K562 (cell line): ENCODE data around the gene RXFP1. TPM values are rescaled to one million over a fixed set of nuclear protein-coding genes. Genes with fewer than 3 reads are reported as not detected.

Source experiments
- ATAC-seq: fragments of 200-7000 bp; cut with Tn5 transposase; 3 replicates; pipeline ENCODE4 v1.9.1; 2020; ENCODE audit warnings: moderate library complexity
- BruUV-seq: library from RNA; stranded (reverse); fragments of 400-500 nt; replicated peaks from 2 replicates; lab custom pipeline; 2021; lab: Mats Ljungman, UMichigan
- CTCF ChIA-PET: fragments of 300-600 bp; formaldehyde crosslinking; extraction: SDS; loops from one replicate; lab custom pipeline; 2021; ENCODE audit warnings: low intra/inter-chr PET ratio; lab: Yijun Ruan, JAX
- POLR2A ChIA-PET: fragments of 300-600, 350-650 bp; sonication (Branson Sonifier 250); formaldehyde crosslinking; extraction: SDS; loops from one replicate; lab custom pipeline; 2021; ENCODE audit warnings: antibody characterized with exemption, inconsistent platforms; lab: Yijun Ruan, JAX
- DNase-seq, 4 experiments: peaks; one replicate each; pipeline versions ENCODE4 v3.0.0 to v3.0.0-alpha.2; 2011 to 2018; ENCODE audit warnings: low spot score in 3 of 4, mixed read lengths in 3 of 4; ENCODE audit errors: extremely low read depth in 1 of 4
- FAIRE-seq: peaks from 2 replicates; lab custom pipeline; 2011; peaks lifted over from hg19 to GRCh38; lab: Jason Lieb, UNC
- H2AFZ ChIP-seq: 2 replicates; pipeline ENCODE4 v1.6.0; 2011; ENCODE audit warnings: low read depth, low read length, control low read depth, inconsistent platforms
- H3K27ac ChIP-seq: fragments of 200-600 bp; 3 replicates; pipeline ENCODE4 v1.8.0; 2011; ENCODE audit warnings: low read depth, mild to moderate bottlenecking, control low read depth, inconsistent platforms, low read length, moderate library complexity, mixed read lengths; ENCODE audit errors: extremely low read depth
- H3K27me3 ChIP-seq, 2 experiments: fragments of 300-600 bp in 1 of 2; 2 replicates in 1 of 2; 3 replicates in 1 of 2; pipeline versions ENCODE4 v1.6.0 to v1.8.0; 2011; ENCODE audit warnings: inconsistent platforms in 2 of 2, low read length in 2 of 2, mild to moderate bottlenecking in 1 of 2, mixed read lengths in 1 of 2, moderate library complexity in 1 of 2; ENCODE audit not compliant: control insufficient read depth in 2 of 2, insufficient read depth in 2 of 2
- H3K36me3 ChIP-seq: fragments of 300-600 bp; 3 replicates; pipeline ENCODE4 v1.8.0; 2011; ENCODE audit warnings: mild to moderate bottlenecking, low read length, inconsistent platforms; ENCODE audit not compliant: control insufficient read depth, insufficient read depth
- H3K4me1 ChIP-seq, 2 experiments: fragments of 200-600 bp in 1 of 2; replicated peaks in 1 of 2; 2 replicates in 1 of 2; 3 replicates in 1 of 2; pipeline versions ENCODE4 v1.5.1 to v1.8.0; 2011; ENCODE audit warnings: inconsistent platforms in 2 of 2, low read length in 2 of 2, mild to moderate bottlenecking in 1 of 2, mixed read lengths in 1 of 2, moderate library complexity in 1 of 2; ENCODE audit not compliant: control insufficient read depth in 2 of 2, insufficient read depth in 2 of 2
- H3K4me2 ChIP-seq: 2 replicates; pipeline ENCODE4 v1.6.1; 2011; ENCODE audit warnings: low read length, control low read depth, inconsistent platforms, mixed read lengths; ENCODE audit not compliant: insufficient read depth
- H3K4me3 ChIP-seq: fragments of 200-600 bp; sonication (generic), shearing (Covaris generic); 2 replicates; pipeline ENCODE4 v1.5.1; 2016; ENCODE audit warnings: control low read depth, inconsistent platforms
- H3K79me2 ChIP-seq: fragments of 200-600 bp; 3 replicates; pipeline ENCODE4 v1.8.0; 2011; ENCODE audit warnings: low read length, inconsistent platforms; ENCODE audit not compliant: control insufficient read depth, insufficient read depth
- H3K9ac ChIP-seq, 2 experiments: 2 replicates each; pipeline versions ENCODE4 v1.6.0 to v1.6.1; 2011; ENCODE audit warnings: low read depth in 2 of 2, low read length in 2 of 2, control low read depth in 1 of 2, inconsistent platforms in 1 of 2, mild to moderate bottlenecking in 1 of 2, mixed read lengths in 1 of 2; ENCODE audit not compliant: insufficient read depth in 1 of 2
- H3K9me1 ChIP-seq: one replicate; pipeline ENCODE4 v1.6.0; 2011; ENCODE audit warnings: inconsistent platforms, mild to moderate bottlenecking, low read length, moderate library complexity; ENCODE audit not compliant: control insufficient read depth, insufficient read depth
- H3K9me3 ChIP-seq: replicated peaks from 2 replicates; pipeline ENCODE4 v1.5.1; 2011; ENCODE audit warnings: low read depth, low read length, inconsistent platforms; ENCODE audit not compliant: control insufficient read depth, insufficient read depth
- H4K20me1 ChIP-seq: replicated peaks from 2 replicates; pipeline ENCODE4 v1.6.1; 2011; ENCODE audit warnings: low read length, inconsistent platforms, mixed read lengths; ENCODE audit not compliant: control insufficient read depth, insufficient read depth
- CCNT2 ChIP-seq: IDR thresholded peaks from 2 replicates; pipeline ENCODE4 v1.6.1; 2011; ENCODE audit warnings: borderline replicate concordance, low read depth, mild to moderate bottlenecking, moderate library complexity, mixed read lengths, low read length; ENCODE audit not compliant: insufficient read length; ENCODE audit errors: extremely low read depth
- COPS2 ChIP-seq: fragments of 450-650 bp; conservative IDR thresholded peaks from 2 replicates; pipeline ENCODE4 v1.6.1; 2016; ENCODE audit warnings: mild to moderate bottlenecking, moderate library complexity
- E2F8 ChIP-seq: fragments of 450-650 bp; IDR thresholded peaks from 2 replicates; pipeline ENCODE4 v1.7.1; 2018; ENCODE audit warnings: mild to moderate bottlenecking, low read depth; ENCODE audit not compliant: partially characterized antibody
- FOXK2 ChIP-seq, 2 experiments: fragments of 450-650 bp; IDR thresholded peaks in 1 of 2; conservative IDR thresholded peaks in 1 of 2; 2 replicates each; pipeline ENCODE4 v1.6.1; 2016; ENCODE audit warnings: low read depth in 2 of 2, mild to moderate bottlenecking in 1 of 2
- GABPB1 ChIP-seq: sonication (generic); formaldehyde crosslinking; IDR thresholded peaks from 2 replicates; pipeline ENCODE4 v1.8.0; 2022; ENCODE audit warnings: mild to moderate bottlenecking, missing genetic modification reagents
- IRF1 ChIP-seq: sonication (generic); formaldehyde crosslinking; IDR thresholded peaks from 2 replicates; pipeline ENCODE4 v1.8.0; 2022; ENCODE audit warnings: missing genetic modification reagents, mild to moderate bottlenecking, borderline replicate concordance
- MCM2 ChIP-seq: fragments of 450-650 bp; IDR thresholded peaks from 2 replicates; pipeline ENCODE4 v1.6.1; 2017; ENCODE audit warnings: low read depth, mild to moderate bottlenecking
- POLR2A ChIP-seq: fragments of 450-650 bp; conservative IDR thresholded peaks from 2 replicates; pipeline ENCODE4 v1.6.1; 2016
- POLR3A ChIP-seq: IDR thresholded peaks from 2 replicates; pipeline ENCODE4 v1.6.1; 2011; ENCODE audit warnings: borderline replicate concordance, mild to moderate bottlenecking, moderate library complexity; ENCODE audit not compliant: insufficient read length, insufficient read depth; ENCODE audit errors: extremely low read depth
- PREB ChIP-seq: sonication (generic); formaldehyde crosslinking; IDR thresholded peaks from 2 replicates; pipeline ENCODE4 v1.8.1; 2023; ENCODE audit warnings: mild to moderate bottlenecking, missing genetic modification reagents
- SUPT5H ChIP-seq: fragments of 450-650 bp; IDR thresholded peaks from 2 replicates; pipeline ENCODE4 v1.6.1; 2016
- ZNF263 ChIP-seq: sonication (generic); formaldehyde crosslinking; IDR thresholded peaks from 2 replicates; pipeline ENCODE4 v1.8.0; 2022; ENCODE audit warnings: mild to moderate bottlenecking, missing genetic modification reagents, borderline replicate concordance
- ZNF668 ChIP-seq: fragments of 250-450 bp; sonication (Bioruptor Pico); IDR thresholded peaks from 2 replicates; pipeline ENCODE4 v1.8.0; 2022; ENCODE audit warnings: mild to moderate bottlenecking, inconsistent platforms
- WGBS: fragments of 100-300 bp; shearing (Covaris generic); methylation state at CpG from one replicate; pipeline ENCODE4 v1.1.6; 2016; ENCODE audit warnings: low coverage, mixed read lengths; ENCODE audit not compliant: insufficient coverage; ENCODE audit errors: missing lambda C conversion rate; 5-methylcytosine and 5-hydroxymethylcytosine counted together
- in situ Hi-C: fragments of 300-500 bp; cut with MboI; formaldehyde crosslinking; loops from 4 replicates; pipeline ENCODE4 v1.15.0; 2018; ENCODE audit warnings: inconsistent platforms, mixed read lengths
- intact Hi-C: fragments of 100-400 bp; cut with micrococcal nuclease; formaldehyde crosslinking; loops from 2 replicates; pipeline ENCODE4 v1.14.2; 2022
- polyA plus RNA-seq, 8 experiments: library from polyadenylated mRNA; depleted of rRNA in 4 of 8; stranded (reverse) in 5 of 8; unstranded in 3 of 8; fragments of >200 nt; fragmentation: Nextera tagmentation in 2 of 8; fragmentation: Illumina TruSeq in 1 of 8; extraction: Ambion mirVana in 2 of 8; extraction: Trizol in 1 of 8; gene quantifications; 2 replicates each; pipeline versions ENCODE4 v1.2.1 to v1.2.3, GENCODE V29; 2011 to 2014; ENCODE audit warnings: inconsistent platforms in 1 of 8, missing spikeins in 1 of 8
- total RNA-seq, 7 experiments: library from RNA; depleted of rRNA in 6 of 7; stranded (reverse); fragments of >200 nt in 6 of 7; fragmentation: Illumina TruSeq in 2 of 7; extraction: Trizol in 2 of 7; gene quantifications; 2 replicates each; pipeline versions ENCODE4 v1.2.1 to v1.2.3, GENCODE V29; 2011 to 2021; ENCODE audit warnings: low replicate concordance in 1 of 7

RXFP1 gene
- total and polyA plus RNA-seq, 9 of the 15 experiments (the other 6 are each of a cell fraction or from before 2014, with no cell fraction given): 0.03 to 0.06 (median 0.04) TPM; not detected in 6

- no peak for FAIRE-seq
- H3K27ac ChIP-seq: no peak overlapping the region
- no peaks in the 10 kb centered on the region for H3K79me2 ChIP-seq
- H3K9me3 ChIP-seq: no peaks in the 10 kb centered on the region
- no peak for TF ChIP-seq CCNT2
- no peak for TF ChIP-seq PREB (CRISPR knock-in tag)
- no peak for TF ChIP-seq COPS2
- TF ChIP-seq SUPT5H: no peak
- no peak for TF ChIP-seq ZNF263 (CRISPR knock-in tag)
- TF ChIP-seq POLR3A: no peak
- TF ChIP-seq ZNF668 (CRISPR knock-in tag): no peak
- no peak for TF ChIP-seq MCM2
- no peak for TF ChIP-seq IRF1 (CRISPR knock-in tag)
- no peak for TF ChIP-seq E2F8
- no peak for TF ChIP-seq GABPB1 (CRISPR knock-in tag)
- TF ChIP-seq FOXK2 (conservative IDR thresholded peaks at IDR 0.05 in 1 of 2, IDR thresholded peaks at IDR 0.05 in 1 of 2; ENCODE audit: low read depth in 2 of 2): no peak
- no peak for TF ChIP-seq POLR2A
- H3K36me3 ChIP-seq: no peaks in the 10 kb centered on the region
- no TSS peak for BruUV-seq
- H3K27me3 ChIP-seq: no peaks in the 10 kb centered on the region
- intact Hi-C loops (loop anchor here (10.0 kb wide), 2 partner anchors 427 to 823 kb away; no protein-coding TSS in a partner anchor), in situ Hi-C loops (loop anchor here (5.0 kb wide), 1 partner anchor 359 kb away; no protein-coding TSS in a partner anchor)
- H3K4me3 ChIP-seq: no peak overlapping the region
- no peak overlapping the region for H2AFZ ChIP-seq
- no peaks in the 10 kb centered on the region for H3K9me1 ChIP-seq
- no peak for ATAC-seq
- no peak overlapping the region for H3K4me2 ChIP-seq
- H3K4me1 ChIP-seq: no peaks in the 10 kb centered on the region
- no peak overlapping the region for H3K9ac ChIP-seq
- H4K20me1 ChIP-seq: no peaks in the 10 kb centered on the region
- CTCF ChIA-PET: no interaction called here
- POLR2A ChIA-PET: no interaction called here
- no peak for DNase-seq
- WGBS: 40% methylated on average over 4 of the region's 4 CpGs
Measured at GRCh38 chr4:158621729-158622128, 100.0 kb downstream of the RXFP1 start.
